ENCODE results near the gene COBLL1.

The COBLL1 gene

GRCh38 chr2:164780611-164781178 lies 60.9 kb downstream of the COBLL1 start:
- DNase-seq (ENCODE audit: low read depth), result no peak
- no peak overlapping the region for H3K4me3 ChIP-seq (ENCODE audit: low read depth, low read length)
- no peak for TF ChIP-seq CTCF (IDR thresholded peaks at IDR 0.05; ENCODE audit: low read depth, low read length, missing control alignments)

- H3K4me3 ChIP-seq (ENCODE audit: low read depth, low read length), result no peak overlapping the region
- no peak for TF ChIP-seq CTCF (IDR thresholded peaks at IDR 0.05; ENCODE audit: low read depth, low read length, missing control alignments)
- no peak for DNase-seq (ENCODE audit: low read depth)
These were observed 62.1 kb downstream of the COBLL1 start for GRCh38 chr2:164779383-164780057.

- no peak for TF ChIP-seq CTCF (IDR thresholded peaks at IDR 0.05; ENCODE audit: low read depth, low read length, missing control alignments)
- no peak for DNase-seq (ENCODE audit: low read depth)
- H3K4me3 ChIP-seq (ENCODE audit: low read depth, low read length), result no peak overlapping the region
These were observed 62.9 kb downstream of the COBLL1 start for GRCh38 chr2:164778723-164779122.

GRCh38 chr2:164777847-164778461 lies 63.7 kb downstream of the COBLL1 start:
- TF ChIP-seq CTCF (IDR thresholded peaks at IDR 0.05; ENCODE audit: low read depth, low read length, missing control alignments), result no peak
- DNase-seq (ENCODE audit: low read depth), result no peak
- no peak overlapping the region for H3K4me3 ChIP-seq (ENCODE audit: low read depth, low read length)

- no peak for TF ChIP-seq CTCF (IDR thresholded peaks at IDR 0.05; ENCODE audit: low read depth, low read length, missing control alignments)
- H3K4me3 ChIP-seq (ENCODE audit: low read depth, low read length), result no peak overlapping the region
- DNase-seq (ENCODE audit: low read depth), result no peak
These were observed 68.0 kb downstream of the COBLL1 start for GRCh38 chr2:164773635-164774034.

GRCh38 chr2:164773091-164773490 lies 68.5 kb downstream of the COBLL1 start:
- DNase-seq (ENCODE audit: low read depth), result no peak
- no peak for TF ChIP-seq CTCF (IDR thresholded peaks at IDR 0.05; ENCODE audit: low read depth, low read length, missing control alignments)

More at GRCh38 chr2:164773091-164773490, 68.5 kb downstream of the COBLL1 start:
- no peak overlapping the region for H3K4me3 ChIP-seq (ENCODE audit: low read depth, low read length)
